Colon (tissue), 2 donors: ENCODE results near the gene C1GALT1.
"Not testable (repeated sequence)": the region's sequence is repeated elsewhere in the genome, so short reads cannot be mapped to it uniquely, and the experiment has no call there.

Experiments used
- FAIRE-seq: peaks from 2 replicates; lab custom pipeline; 2012; peaks lifted over from hg19 to GRCh38; lab: Jason Lieb, UNC
- donor health status: control.
- donor health status: control.

The C1GALT1 gene

DNA sequence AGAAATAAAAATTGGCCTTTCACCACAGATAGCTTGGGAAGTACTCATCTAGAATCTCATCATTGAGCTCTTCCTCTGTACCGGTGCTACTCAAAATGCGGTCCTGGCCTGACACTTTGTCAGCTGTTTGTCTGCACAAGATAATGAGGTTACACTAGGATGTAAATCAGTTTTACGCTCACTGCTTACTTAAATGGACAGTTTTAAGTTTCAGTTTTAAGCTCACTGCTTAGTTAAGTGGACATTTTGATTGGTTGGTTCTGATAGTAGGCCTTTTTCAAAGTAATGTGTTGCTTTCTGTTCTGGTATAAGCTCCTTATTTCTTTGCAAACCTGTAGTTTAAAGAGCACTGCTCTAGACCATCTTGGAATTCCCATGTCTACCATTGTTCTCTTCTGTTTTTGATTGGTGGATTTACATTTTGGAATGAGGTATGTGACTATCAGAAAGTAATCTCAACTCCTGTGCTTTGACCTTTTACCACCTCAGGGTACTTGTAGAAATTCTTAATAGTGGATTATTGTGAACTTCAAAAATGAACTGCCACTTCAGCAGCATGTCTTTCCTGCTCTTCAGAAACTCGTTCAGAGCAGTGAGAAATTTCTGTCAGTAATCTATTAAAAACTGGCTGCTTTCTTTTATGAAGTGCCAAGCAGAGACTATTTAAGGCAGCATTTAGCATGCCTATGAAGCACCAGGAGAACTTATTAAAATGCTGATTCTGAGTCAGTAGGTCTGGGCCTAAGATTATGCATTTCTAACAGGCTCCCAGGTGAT is 55.0 kb downstream of the C1GALT1 start:
- no peak for FAIRE-seq

- FAIRE-seq: no peak
Measured at GRCh38 chr7:7237978-7238267, 55.6 kb downstream of the C1GALT1 start.

DNA sequence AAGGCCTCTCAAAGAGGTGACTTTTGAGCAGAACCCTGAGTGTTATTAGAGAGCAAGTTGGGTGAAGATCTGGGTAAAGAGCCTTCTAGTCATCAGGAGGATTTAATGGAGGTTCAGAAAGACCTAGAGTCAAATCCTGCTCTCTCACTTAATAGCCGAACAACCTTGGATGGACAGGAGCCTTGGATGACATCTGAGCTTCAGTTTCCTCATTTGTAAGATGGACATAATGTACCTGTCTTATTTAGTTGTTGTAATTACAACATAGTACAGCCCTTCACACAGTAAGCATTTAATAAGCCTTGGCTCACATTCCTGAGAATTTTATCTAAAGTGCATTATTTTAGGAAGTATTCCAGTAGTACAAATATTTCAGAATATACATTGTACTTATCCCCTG is 57.0 kb downstream of the C1GALT1 start:
- no peak for FAIRE-seq

DNA sequence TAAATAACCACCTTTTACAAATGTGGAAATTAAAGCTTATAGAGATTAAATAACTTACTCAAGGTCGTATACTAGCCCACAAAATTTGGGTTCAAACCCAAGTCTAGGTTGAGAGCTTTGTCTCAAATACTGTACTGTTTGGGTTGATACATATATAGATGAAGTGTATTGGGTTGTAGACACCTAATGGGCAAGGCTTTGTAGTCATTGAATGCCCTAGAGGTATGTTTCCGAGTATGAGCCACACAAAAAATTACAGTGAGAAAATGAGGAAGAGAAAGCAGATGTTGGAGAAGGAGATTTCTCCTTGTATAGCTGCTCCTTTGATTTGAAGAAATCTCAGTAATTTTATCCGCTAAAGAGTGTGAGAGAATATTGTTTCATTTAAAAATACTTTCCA is 60.6 kb downstream of the C1GALT1 start:
- FAIRE-seq: no peak

DNA sequence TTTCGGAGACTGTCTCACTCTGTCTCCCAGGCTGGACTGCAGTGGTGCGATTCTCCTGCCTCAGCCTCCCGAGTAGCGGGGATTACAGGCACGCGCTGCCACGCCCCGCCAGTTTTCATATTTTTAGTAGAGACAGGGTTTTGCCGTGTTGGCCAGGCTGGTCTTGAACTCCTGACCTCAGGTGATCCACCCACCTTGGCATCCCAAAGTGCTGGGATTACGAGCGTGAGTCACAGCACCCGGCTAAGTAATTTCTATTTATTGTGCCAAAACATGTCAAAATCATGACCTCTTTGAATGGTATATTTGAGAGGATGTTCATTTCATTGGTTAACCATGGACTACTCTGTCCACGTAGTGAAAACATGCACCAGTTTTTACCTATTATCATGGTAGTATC is 62.9 kb downstream of the C1GALT1 start:
- FAIRE-seq: not testable (repeated sequence)

DNA sequence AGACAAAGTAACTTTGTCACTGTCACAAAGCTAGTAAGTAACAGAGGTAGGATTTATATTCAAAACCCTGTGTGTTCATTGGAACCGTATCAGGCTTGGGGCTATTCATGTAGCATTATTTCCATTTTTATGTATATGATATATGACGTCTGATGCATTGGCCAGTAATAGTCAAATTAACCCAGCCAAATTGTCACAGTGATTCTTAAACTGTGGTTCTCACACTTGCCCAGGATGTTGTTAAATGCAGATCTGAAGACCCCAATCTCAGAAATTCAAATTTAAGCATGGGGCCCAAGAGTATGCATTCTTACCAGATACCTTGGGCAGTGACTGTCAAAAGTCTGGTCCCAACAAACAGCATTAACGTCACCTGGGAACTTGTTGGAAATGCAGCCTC is 63.9 kb downstream of the C1GALT1 start:
- no peak for FAIRE-seq

DNA sequence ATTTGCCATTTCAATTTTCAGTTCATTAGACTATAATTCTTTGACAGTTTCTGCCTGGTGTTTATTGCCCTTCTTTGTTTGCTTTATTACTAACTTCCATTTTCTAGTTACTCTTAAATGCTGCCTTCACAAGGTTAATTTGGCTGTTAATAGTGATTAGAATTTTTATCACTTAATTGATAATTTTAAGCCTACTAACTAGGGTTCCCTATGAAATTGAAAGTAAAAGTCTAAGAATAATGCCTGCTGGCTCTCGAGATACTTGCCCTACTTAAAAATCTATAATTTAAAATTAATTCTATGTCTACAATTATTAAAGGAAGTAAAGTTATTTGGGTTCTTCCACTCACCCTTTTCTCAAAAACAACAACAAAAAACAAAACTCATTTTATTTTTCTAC is 65.3 kb downstream of the C1GALT1 start:
- no peak for FAIRE-seq

- no peak for FAIRE-seq
Measured at GRCh38 chr7:7249814-7250213, 67.5 kb downstream of the C1GALT1 start.

GRCh38 chr7:7251742-7252141 is 69.4 kb downstream of the C1GALT1 start:
- no peak for FAIRE-seq

- no peak for FAIRE-seq
Measured at GRCh38 chr7:7254319-7254718, 72.0 kb downstream of the C1GALT1 start.

GRCh38 chr7:7254908-7255307 is 72.6 kb downstream of the C1GALT1 start:
- FAIRE-seq: no peak

DNA sequence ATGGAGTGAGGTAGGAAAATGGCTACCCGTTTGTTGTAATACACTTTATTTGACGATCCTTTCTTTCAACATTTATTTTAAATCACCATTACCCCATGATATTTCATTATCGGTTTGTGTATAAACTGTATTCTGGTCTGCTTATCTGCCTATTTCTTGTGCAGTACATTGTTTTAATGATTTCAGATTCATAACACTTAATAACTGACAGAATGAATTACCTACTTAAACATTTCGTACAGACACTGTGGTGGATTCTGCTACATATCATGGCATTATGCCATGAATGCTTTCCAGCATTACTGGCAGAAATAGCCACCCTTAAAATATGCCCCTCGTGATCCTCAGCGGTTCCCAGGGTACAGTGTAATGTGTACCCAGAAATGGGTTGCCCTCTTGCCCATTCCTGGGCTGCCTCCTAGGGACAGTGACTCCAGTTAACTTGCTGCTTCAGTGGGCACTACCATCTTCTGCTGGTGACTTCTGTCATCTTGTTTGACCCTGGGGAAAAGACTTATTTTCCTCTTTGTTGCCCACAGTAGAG is 74.5 kb downstream of the C1GALT1 start:
- FAIRE-seq: no peak

GRCh38 chr7:7257899-7258692 is 75.8 kb downstream of the C1GALT1 start:
- no peak for FAIRE-seq

DNA sequence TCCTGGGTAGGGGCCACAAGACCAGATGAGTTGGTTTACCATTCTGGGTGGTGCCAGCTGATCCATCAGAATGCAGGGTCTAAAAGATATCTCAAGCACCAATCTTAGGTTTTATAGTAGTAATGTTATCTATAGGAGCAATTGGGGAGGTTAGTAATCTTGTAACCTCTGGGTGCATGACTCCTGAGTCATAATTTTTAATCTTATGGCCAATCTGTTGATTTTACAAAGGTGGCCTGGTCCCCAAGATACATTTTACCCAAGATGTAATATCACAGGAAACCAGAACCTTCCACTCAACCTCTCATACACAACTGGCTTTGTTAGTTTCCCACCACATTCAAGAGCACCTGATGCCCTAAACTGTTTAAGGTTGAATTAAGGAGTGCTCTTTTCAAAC is 79.5 kb downstream of the C1GALT1 start:
- FAIRE-seq: no peak

- no peak for FAIRE-seq
Measured at GRCh38 chr7:7263297-7264230, 81.2 kb downstream of the C1GALT1 start.

DNA sequence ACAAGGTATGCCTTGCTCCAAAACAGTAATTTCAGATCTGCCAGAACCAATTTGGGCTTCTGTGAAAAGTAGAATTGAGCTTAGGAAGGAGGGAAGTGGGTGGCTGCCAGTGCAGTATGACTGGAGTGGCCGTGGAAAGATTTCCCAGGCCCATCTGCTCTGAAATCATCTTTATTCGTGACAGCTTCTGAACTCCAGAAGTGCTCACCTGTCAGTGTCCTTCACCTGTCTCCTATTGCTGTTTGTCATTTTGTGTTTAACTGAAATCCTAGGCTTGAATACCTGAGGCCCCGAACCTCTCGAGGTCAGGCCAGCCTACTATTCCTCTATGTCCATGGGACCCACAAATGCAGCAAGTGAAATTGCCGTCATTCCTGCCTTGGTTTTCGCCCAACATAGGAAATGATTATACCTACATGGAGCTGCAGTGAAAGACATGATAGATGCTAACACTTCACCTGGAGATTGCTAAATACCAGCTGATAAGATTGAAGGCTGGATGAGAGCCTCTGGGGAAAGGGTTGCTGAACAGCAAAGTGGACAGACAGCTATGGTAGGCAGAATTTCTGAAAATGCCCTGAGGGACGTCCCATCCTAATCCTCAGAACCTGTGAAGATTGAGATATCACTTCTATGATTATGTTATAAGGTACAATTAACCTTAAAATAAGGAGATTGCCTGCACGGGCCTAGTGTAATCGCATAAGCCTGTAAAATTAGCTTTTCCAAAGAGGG is 82.1 kb downstream of the C1GALT1 start:
- no peak for FAIRE-seq

DNA sequence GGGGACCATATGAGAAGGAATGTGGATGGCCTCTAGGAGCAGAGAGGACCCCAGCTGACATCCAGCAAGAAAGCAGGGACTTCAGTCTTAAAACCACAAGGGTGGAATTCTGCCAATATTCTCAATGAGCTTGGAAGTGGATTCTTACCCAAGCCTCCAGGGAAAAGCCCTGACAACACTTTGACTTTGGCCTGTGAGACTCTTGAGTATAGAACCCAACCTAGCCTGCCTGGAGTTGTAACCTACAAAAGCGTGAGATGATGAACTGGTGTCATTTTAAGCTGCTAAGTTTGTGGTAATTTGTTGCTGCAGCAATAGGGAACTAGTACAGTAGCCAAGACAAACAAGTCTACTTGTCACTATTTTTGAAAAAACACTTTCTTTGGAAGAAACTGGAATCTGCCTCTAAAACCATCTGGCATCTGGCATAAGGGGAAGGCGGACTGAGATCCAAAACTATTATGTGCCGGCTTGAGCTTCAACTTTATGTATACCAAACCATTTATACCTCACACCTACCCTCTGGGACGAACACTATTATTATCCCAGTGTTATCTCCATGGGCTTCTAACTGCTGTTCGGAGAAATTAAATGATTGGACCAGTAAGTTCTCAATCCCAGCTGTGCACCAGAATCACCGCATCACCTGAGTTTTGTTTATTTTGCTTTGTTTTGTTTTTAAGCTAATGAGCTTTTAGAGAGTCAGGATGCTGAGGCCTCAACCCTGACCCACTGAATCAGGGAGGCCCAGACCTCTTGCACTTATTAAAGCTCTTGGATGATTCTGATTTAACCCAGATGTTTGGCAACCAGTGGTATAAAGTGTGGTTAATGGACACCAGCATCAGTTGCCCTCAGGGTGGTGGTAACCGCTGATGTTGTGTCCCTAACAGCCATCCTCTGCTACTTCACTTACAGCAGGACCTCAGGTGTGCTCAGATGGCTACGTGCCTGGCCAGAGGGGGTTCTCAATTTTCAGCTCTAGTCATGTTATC is 83.0 kb downstream of the C1GALT1 start:
- no peak for FAIRE-seq

DNA sequence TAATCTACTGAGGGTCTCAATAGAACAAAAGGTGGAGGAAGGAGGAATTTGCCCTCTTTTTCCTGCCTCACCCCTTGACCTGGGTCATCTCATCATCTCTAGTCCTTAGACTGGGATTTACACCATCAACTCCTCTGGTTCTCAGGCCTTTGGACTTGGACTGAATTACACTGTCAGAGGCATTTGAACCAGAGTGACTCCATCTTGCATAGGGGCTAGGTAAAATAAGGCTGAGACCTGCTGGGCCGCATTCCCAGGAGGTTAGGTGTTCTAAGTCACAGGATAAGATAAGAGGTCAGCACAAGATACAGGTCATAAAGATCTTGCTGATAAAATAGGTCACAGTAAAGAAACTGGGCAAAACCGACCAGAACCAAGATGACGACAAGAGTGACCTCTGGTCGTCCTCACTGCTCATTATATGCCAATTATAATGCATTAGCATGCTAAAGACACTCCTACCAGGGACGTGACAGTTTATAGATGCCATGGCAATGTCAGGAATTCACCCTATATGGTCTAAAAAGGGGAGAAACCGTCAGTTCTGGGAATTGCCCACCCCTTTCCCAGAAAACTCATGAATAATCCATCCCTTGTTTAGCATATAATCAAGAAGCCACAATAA is 84.0 kb downstream of the C1GALT1 start:
- no peak for FAIRE-seq

DNA sequence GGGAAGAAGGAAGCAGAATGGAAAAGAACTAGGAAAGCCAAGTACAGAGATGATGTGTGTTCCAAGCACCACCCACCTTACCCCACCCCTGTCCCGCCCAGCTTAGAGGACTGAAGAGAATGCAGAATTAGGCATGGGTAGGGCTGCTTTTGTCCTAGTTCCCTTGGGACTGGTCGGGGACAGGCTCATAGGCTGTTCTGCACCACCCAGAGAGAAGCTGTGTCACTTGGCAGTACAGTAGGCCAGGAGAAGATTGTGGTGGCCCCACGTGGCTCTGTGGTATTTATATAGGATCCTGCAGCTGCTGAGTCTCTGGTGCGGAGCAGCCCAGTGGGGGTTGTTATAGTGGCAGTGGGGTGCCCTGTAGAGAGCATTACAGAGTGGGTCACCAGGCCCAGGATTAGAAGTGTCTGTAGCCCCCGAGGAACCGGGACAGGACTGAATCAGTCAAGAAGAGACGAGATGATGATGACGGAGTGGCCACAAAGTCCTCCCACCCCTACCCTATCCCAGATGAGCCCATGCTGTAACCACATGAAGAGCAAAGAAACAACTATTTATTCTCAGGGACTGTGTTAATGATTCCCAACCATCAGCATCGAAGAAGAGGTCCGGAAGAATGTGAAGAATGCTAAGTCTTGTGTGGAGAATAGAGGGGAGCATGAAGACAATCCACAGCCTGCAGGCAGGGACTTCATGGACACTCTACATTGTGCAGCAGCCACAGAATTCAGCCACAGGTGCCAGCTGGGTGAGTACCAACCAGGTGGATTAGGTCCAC is 88.9 kb downstream of the C1GALT1 start:
- no peak for FAIRE-seq
